DND-41 (cell line): ENCODE measurements around the gene L3MBTL4.

Experiments used
- CTCF ChIP-seq: IDR thresholded peaks from 2 replicates; pipeline ENCODE4 v1.5.1; 2012; ENCODE audit warnings: borderline replicate concordance, low read length, moderate library complexity, mild to moderate bottlenecking; ENCODE audit not compliant: poor library complexity, severe bottlenecking; ENCODE audit errors: extremely low read depth
- EZH2 ChIP-seq: IDR thresholded peaks from 3 replicates; pipeline ENCODE4 v1.6.1; 2012; ENCODE audit warnings: borderline replicate concordance, low read depth, mild to moderate bottlenecking, moderate library complexity, low read length, inconsistent platforms; ENCODE audit not compliant: severe bottlenecking

- TF ChIP-seq CTCF (no peak), EZH2 (no peak)
Observed at GRCh38 chr18:6044319-6044718, 370.4 kb downstream of the L3MBTL4 start.
